NCI-H446 treated with DMSO at 0.1 percent for 48 hours (cell line): Measurements from ENCODE around the gene PTK7.

Experiments used
- DNase-seq: peaks from one replicate; lab custom pipeline; 2025; lab: John Stamatoyannopoulos, UW

PTK7 gene

DNA sequence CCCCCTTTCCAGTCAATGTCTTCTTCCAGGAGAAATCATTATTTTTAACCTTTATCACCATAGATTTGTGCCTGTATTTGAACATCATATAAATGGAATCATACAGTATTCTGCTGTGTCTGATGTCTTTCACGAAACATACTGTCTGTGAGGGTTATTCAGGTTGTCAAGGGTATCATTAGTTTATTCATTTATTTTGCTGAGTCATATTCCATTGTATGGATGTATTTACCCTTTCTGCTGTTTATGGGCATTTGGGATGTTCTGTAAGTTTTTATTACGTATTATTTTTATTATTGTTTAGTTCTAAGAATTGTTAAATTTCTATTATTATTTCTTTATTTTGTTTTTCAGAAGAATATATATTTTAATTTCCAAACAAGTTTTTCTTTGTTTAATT lies 131.2 kb downstream of the PTK7 start:
- no peak for DNase-seq
